ENCODE data around the gene PCDH7.

GRCh38 chr4:30744957-30745640 lies 24.9 kb downstream of the PCDH7 start:
- TF ChIP-seq CTCF (IDR thresholded peaks at IDR 0.05) (no peak), POLR2A (IDR thresholded peaks at IDR 0.05) (no peak)

All from esophagus squamous epithelium (tissue), 4 donors.